ENCODE results near the gene LPAR1. TPM values are rescaled to one million over a fixed set of nuclear protein-coding genes. Genes with fewer than 3 reads are reported as not detected.

The LPAR1 gene
- total RNA-seq, 1 experiment from 2014 or later = 4.9 TPM

GRCh38 chr9:111068383-111068730, 30.1 kb upstream of the LPAR1 start:
- no peak for DNase-seq (ENCODE audit: low spot score)
- H3K4me1 Mint-ChIP-seq = peaks cover 15% of the 10 kb centered on the region
- H3K36me3 Mint-ChIP-seq = no peaks in the 10 kb centered on the region
- no peak overlapping the region for H3K4me3 Mint-ChIP-seq
- CTCF ChIA-PET = interaction anchor here (2.0 kb wide), 1 partner anchor 32 kb away, joined by 5 read pairs; no protein-coding TSS in a partner anchor
- POLR2A ChIA-PET = no interaction called here
- no peaks in the 10 kb centered on the region for H3K27me3 Mint-ChIP-seq (ENCODE audit: low read depth)
- H3K27ac Mint-ChIP-seq = no peak overlapping the region
- ATAC-seq = no peak
- H3K9me3 Mint-ChIP-seq = no peaks in the 10 kb centered on the region
- TF ChIP-seq ZNF425 (CRISPR knock-in tag; conservative IDR thresholded peaks at IDR 0.05) (no peak), ATF2 (CRISPR knock-in tag; IDR thresholded peaks at IDR 0.05; ENCODE audit: borderline replicate concordance, low read depth) (no peak), SMAD4 (CRISPR knock-in tag; IDR thresholded peaks at IDR 0.05) (no peak), ZNF416 (CRISPR knock-in tag; IDR thresholded peaks at IDR 0.05) (no peak), ZSCAN18 (CRISPR knock-in tag; IDR thresholded peaks at IDR 0.05) (no peak), ZBTB21 (CRISPR knock-in tag; IDR thresholded peaks at IDR 0.05; ENCODE audit: borderline replicate concordance) (no peak)

- H3K27me3 Mint-ChIP-seq (ENCODE audit: low read depth) = no peaks in the 10 kb centered on the region
- H3K9me3 Mint-ChIP-seq = no peaks in the 10 kb centered on the region
- POLR2A ChIA-PET = no interaction called here
- no peak overlapping the region for H3K4me3 Mint-ChIP-seq
- H3K4me1 Mint-ChIP-seq = peaks cover 15% of the 10 kb centered on the region
- no peak for ATAC-seq
- no peaks in the 10 kb centered on the region for H3K36me3 Mint-ChIP-seq
- CTCF ChIA-PET = no interaction called here
- no peak overlapping the region for H3K27ac Mint-ChIP-seq
- DNase-seq (ENCODE audit: low spot score) = no peak
- TF ChIP-seq GABPB1 (CRISPR knock-in tag; IDR thresholded peaks at IDR 0.05) (no peak), ATF3 (CRISPR knock-in tag; conservative IDR thresholded peaks at IDR 0.05) (no peak), FOXP1 (CRISPR knock-in tag; IDR thresholded peaks at IDR 0.05; ENCODE audit: borderline replicate concordance) (no peak), ZNF425 (CRISPR knock-in tag; conservative IDR thresholded peaks at IDR 0.05) (no peak), ZNF423 (CRISPR knock-in tag; IDR thresholded peaks at IDR 0.05) (no peak), ZNF263 (CRISPR knock-in tag; IDR thresholded peaks at IDR 0.05; ENCODE audit: low read depth) (no peak), RORB (CRISPR knock-in tag; IDR thresholded peaks at IDR 0.05) (no peak), TEAD4 (CRISPR knock-in tag; IDR thresholded peaks at IDR 0.05) (no peak), HMGXB4 (CRISPR knock-in tag; IDR thresholded peaks at IDR 0.05) (no peak), ZNF671 (CRISPR knock-in tag; IDR thresholded peaks at IDR 0.05) (no peak), HMGA2 (CRISPR knock-in tag; IDR thresholded peaks at IDR 0.05) (no peak), AR (CRISPR knock-in tag; IDR thresholded peaks at IDR 0.05) (no peak), SOX15 (CRISPR knock-in tag; IDR thresholded peaks at IDR 0.05) (no peak), EMX1 (CRISPR knock-in tag; IDR thresholded peaks at IDR 0.05) (no peak)
Measured at GRCh38 chr9:111066468-111066867, 28.2 kb upstream of the LPAR1 start.
